Eye (tissue), 1 donor: Measurements from ENCODE around the gene SLC4A2.

Experiments
- DNase-seq: peaks from one replicate; pipeline ENCODE4 v3.0.0-alpha.2; 2015

Gene SLC4A2

DNA sequence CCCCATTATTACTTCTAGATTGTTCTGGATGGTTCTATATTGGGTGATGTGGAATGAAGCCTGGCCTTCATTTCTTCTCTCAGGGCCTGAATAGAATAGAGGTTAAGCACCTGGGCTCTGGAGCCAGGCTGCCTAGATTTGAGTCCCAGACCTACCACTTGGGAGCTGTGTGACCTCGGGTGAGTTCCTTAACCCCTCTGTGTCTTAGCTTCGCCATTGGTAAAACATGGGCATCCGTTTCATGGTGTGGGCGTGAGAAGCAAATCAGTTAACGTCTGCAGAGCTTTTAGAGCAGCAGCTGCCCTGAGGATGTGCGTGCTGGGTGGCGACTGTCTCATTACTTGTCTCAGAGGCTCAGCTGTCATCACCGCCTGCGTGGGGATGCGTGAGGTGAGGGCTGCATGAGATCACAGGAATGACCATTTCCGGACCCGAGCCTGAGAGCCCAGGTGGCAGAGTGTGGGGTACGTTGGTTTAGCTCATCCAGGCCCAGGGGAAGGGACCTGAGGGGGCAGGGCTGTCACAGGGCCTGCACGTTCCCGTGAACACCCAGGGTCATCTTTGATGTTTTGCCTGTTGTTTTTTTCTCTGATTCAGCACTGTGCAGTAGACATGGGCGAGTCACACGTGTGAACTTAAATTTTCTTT lies 36.6 kb downstream of the SLC4A2 start:
- DNase-seq = no peak

DNA sequence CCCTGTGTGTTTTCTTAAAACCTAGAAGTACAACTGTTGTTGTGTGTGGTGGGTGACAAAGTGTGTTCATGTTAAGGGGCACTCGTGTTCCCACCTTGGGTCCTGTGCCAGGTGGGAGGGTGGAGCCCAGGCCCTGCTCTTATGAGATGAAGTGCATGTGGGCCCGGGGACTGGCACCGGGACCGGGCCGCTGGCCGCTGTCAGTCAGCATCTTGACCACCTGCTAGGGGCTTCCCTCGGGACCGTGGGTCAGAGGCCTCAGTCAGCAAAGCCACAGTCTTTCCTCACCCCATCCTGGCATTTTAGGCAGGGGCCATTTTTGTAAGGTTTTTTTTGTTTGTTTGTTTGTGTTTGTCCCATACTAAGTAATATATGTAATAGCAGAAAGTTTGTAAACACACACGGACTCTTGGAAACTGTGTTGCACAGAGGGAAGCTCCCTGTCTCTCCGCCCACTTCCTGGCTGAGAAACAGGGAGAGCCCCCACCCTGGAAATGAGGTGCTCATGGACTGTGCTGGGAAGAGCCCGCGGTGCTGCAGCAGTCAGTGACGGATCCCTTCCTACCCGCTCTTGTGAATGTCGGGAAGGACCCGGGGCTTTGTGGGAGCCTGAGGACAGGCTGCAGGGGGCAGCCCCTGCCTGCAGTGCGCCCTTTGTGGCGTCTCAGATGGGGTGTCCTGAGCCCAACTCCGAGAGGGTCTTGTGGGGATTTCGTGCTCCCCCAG lies 40.3 kb downstream of the SLC4A2 start:
- DNase-seq = no peak

DNA sequence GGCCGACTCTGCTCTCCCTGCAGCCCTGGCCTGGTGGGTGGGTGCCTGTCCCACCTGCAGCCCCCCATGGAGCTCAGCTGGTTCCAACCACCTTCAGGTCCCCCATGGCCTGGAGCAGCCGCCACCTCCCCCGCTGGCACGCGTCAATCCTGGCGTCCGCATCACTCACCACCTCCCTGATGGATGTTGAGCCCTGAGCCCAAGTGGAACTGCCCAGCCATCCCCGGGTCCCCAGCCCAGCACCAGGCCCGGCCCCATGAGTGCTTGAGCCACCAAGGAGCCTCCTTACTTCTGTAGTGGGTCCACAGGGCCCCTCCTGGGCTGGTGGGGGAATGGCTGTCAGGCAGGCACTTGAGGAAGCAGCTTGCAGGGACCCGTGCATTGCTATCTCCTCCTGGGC lies 41.5 kb downstream of the SLC4A2 start:
- no peak for DNase-seq

DNA sequence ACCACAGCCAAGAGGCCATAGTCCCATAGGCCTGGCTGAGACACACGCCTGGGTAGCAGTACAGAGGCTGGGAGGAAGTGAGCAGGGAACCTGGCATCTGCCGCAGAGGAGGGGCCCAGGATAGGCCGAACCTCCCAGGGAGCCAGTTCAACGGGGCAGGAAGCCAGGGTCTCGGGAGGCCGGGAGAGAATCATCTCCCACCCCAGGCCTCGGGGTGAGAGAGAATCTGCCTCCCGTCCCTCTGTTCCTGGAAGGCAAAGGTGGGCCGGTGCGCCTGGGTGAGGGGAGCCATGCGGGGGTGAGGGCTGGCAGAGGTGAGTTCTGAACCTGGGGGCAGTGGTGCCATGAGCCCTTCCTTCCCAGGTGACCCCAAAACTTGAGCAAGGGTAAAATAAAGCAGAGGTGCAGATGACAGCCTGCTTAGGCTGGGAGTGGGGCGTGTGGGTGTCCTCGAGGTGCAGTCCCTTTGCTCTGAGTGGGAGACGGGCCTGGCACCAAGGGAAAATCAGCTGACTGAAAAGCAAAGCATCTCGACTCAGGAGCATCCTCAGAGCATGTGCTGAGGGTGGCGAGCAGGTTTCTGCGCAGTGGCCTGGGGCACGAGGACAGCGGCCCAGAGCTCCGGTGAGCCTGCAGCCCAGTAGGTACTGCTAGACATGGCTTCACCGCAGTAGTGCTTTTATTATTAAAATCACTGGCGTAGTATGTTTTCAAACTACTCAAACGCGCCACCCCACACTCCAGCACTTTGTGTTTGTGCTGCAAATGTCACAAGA lies 42.4 kb downstream of the SLC4A2 start:
- no peak for DNase-seq

GRCh38 chr7:151102991-151103390 lies 43.6 kb downstream of the SLC4A2 start:
- DNase-seq = no peak

DNA sequence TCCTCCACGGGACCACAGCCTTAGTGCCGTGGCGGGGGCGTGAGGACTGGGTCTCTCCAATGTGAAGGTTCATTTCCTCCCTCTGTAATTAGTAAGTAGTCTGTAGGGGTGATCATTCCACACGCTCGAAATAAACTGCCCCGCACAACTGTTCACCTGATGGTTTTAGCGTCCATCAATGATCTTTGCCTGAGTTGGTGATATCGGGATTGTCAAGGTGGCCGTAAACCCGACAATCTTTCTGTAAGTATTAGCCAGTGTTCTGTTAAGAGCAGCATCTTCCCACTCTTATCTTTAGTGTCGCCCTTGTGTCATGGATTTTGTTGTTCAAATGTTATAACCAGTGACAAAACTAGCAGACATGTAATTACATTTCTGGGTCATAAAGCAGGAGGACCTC lies 44.6 kb downstream of the SLC4A2 start:
- DNase-seq = no peak

- no peak for DNase-seq
These were observed 45.2 kb downstream of the SLC4A2 start for GRCh38 chr7:151104411-151105235.

- DNase-seq = no peak
These were observed 48.5 kb downstream of the SLC4A2 start for GRCh38 chr7:151107882-151108281.

GRCh38 chr7:151109094-151110048 lies 50.0 kb downstream of the SLC4A2 start:
- DNase-seq = no peak

DNA sequence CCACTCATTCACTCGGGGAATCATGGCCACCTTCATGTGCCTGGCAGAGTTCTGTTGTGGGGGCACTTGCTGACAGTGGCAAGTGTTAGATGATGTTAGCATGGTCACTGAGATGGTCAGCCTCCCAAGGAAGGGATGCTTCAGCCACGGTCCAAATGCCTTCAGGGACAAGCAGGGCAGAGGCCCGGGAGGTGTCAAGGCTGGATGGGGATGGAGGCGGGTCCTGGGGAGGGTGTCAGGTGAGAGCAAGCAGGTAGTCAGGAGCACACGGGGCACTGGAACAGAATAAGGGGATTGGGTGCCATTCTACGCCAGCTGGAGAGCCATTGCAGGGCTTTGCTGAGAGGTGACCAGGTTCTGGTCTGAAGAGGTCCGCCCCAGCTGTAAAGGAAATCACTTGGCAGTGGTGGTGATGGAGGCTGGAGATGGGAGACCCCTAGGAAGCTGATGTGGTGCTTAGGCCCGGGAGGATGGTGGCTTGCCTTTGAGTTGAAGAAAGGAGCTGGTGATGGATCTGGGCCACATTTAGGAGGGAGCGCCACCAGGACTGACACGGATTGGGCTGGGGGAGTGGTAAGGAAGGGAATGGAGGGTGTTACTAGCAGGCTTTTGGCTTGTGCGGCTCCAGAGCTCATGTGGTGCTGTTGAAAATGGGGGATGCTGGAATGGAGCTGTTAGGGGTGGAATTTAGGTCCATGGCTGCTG lies 51.0 kb downstream of the SLC4A2 start:
- DNase-seq = no peak

- DNase-seq = peak; percentile 88
These were observed 51.7 kb downstream of the SLC4A2 start for GRCh38 chr7:151110941-151111645.

- DNase-seq = peak; percentile 47
These were observed 54.2 kb downstream of the SLC4A2 start for GRCh38 chr7:151113344-151114150.

GRCh38 chr7:151114151-151115090 lies 55.0 kb downstream of the SLC4A2 start:
- peak; percentile 39 for DNase-seq

- DNase-seq = peak; percentile 60
These were observed 55.9 kb downstream of the SLC4A2 start for GRCh38 chr7:151115121-151115835.

DNA sequence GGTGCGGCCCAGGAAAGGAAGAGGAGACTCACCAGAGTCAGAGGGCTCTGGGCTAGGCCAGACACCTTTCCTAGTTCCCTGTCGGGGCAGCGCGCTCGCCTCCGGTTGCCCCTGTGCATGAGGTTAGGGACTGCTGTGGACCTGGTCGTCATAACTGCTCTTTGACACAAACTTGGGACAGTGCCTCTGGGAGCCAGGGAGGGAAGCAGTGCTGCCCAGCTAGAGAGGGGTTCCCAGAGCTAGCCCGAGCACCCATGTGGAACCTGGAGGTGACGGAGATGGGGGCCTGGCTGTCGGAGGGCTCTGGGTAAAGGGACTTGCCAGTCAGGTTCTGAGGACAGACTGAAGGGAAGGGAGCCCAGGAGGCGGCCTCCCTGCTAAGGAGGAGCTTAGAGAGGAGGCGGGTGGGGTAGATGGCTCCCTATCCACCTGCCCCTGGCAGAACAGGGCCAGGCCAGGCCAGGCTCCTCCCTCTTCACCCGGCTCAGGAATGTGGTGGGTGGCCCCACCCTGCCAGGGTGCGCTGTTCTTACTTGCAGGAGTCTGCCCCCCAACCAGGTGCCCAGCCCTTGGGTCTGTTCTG lies 56.5 kb downstream of the SLC4A2 start:
- DNase-seq = peak; percentile 36

- no peak for DNase-seq
These were observed 57.4 kb downstream of the SLC4A2 start for GRCh38 chr7:151116603-151117440.
